GM08714 (cell line): ENCODE measurements around the gene KCNMB2.

Experiments
- H3K4me3 ChIP-seq: fragments of 200-500 bp; sonication (Bioruptor generic); 2 replicates; pipeline ENCODE4 v1.5.1; 2014; ENCODE audit warnings: mild to moderate bottlenecking, low read length, inconsistent platforms
- ZNF274 ChIP-seq: IDR thresholded peaks from 2 replicates; pipeline ENCODE4 v1.6.1; 2012; ENCODE audit warnings: mild to moderate bottlenecking, low read depth, low read length

KCNMB2 gene

GRCh38 chr3:178629430-178630178 lies 93.4 kb downstream of the KCNMB2 start:
- no peak for TF ChIP-seq ZNF274
- H3K4me3 ChIP-seq = no peak overlapping the region

- H3K4me3 ChIP-seq = no peak overlapping the region
- TF ChIP-seq ZNF274 = no peak
Measured at GRCh38 chr3:178631950-178632349, 95.7 kb downstream of the KCNMB2 start.

GRCh38 chr3:178634975-178635374 lies 98.7 kb downstream of the KCNMB2 start:
- no peak for TF ChIP-seq ZNF274

GRCh38 chr3:178637802-178638201 lies 101.6 kb downstream of the KCNMB2 start:
- H3K4me3 ChIP-seq = no peak overlapping the region
- TF ChIP-seq ZNF274 = no peak

More at GRCh38 chr3:178634975-178635374, 98.7 kb downstream of the KCNMB2 start:
- H3K4me3 ChIP-seq = no peak overlapping the region

- no peak overlapping the region for H3K4me3 ChIP-seq
Measured at GRCh38 chr3:178645503-178645902, 109.3 kb downstream of the KCNMB2 start.

GRCh38 chr3:178646186-178646862 lies 110.1 kb downstream of the KCNMB2 start:
- TF ChIP-seq ZNF274 = no peak
- H3K4me3 ChIP-seq = no peak overlapping the region

More at GRCh38 chr3:178645503-178645902, 109.3 kb downstream of the KCNMB2 start:
- no peak for TF ChIP-seq ZNF274

- TF ChIP-seq ZNF274 = no peak
- no peak overlapping the region for H3K4me3 ChIP-seq
Measured at GRCh38 chr3:178655488-178655887, 119.3 kb downstream of the KCNMB2 start.

- no peak for TF ChIP-seq ZNF274
- no peak overlapping the region for H3K4me3 ChIP-seq
Measured at GRCh38 chr3:178658694-178659325, 122.6 kb downstream of the KCNMB2 start.

GRCh38 chr3:178663201-178663934 lies 127.1 kb downstream of the KCNMB2 start:
- TF ChIP-seq ZNF274 = no peak
- H3K4me3 ChIP-seq = no peak overlapping the region

GRCh38 chr3:178665747-178666146 lies 129.5 kb downstream of the KCNMB2 start:
- TF ChIP-seq ZNF274 = no peak

GRCh38 chr3:178669022-178669601 lies 132.9 kb downstream of the KCNMB2 start:
- TF ChIP-seq ZNF274 = no peak
- H3K4me3 ChIP-seq = no peak overlapping the region

More at GRCh38 chr3:178665747-178666146, 129.5 kb downstream of the KCNMB2 start:
- no peak overlapping the region for H3K4me3 ChIP-seq

- no peak for TF ChIP-seq ZNF274
- no peak overlapping the region for H3K4me3 ChIP-seq
Measured at GRCh38 chr3:178669758-178670157, 133.5 kb downstream of the KCNMB2 start.

GRCh38 chr3:178671377-178671776 lies 135.1 kb downstream of the KCNMB2 start:
- no peak overlapping the region for H3K4me3 ChIP-seq

GRCh38 chr3:178671791-178672190 lies 135.6 kb downstream of the KCNMB2 start:
- no peak for TF ChIP-seq ZNF274
- no peak overlapping the region for H3K4me3 ChIP-seq

More at GRCh38 chr3:178671377-178671776, 135.1 kb downstream of the KCNMB2 start:
- TF ChIP-seq ZNF274 = no peak

- TF ChIP-seq ZNF274 = no peak
- no peak overlapping the region for H3K4me3 ChIP-seq
Measured at GRCh38 chr3:178672275-178672674, 136.0 kb downstream of the KCNMB2 start.
